ENCODE data around the gene CORO2A. TPM values are rescaled to one million over a fixed set of nuclear protein-coding genes. Genes with fewer than 3 reads are reported as not detected.

CORO2A gene
- total RNA-seq, 6 experiments from 2014 or later, result 0.84 to 2.4 (median 1.1) TPM

GRCh38 chr9:98161851-98162250 lies 30.6 kb downstream of the CORO2A start:
- TF ChIP-seq CTCF (IDR thresholded peaks at IDR 0.05), result no peak
- H3K4me3 Mint-ChIP-seq, result no peak overlapping the region
- no peaks in the 10 kb centered on the region for H3K9me3 Mint-ChIP-seq
- H3K4me1 Mint-ChIP-seq (ENCODE audit: low read depth), result peaks cover 5% of the 10 kb centered on the region; the same call in 1 of the 2 replicates
- peaks cover 16% of the 10 kb centered on the region for H3K27me3 Mint-ChIP-seq (ENCODE audit: insufficient read depth)
- H3K36me3 Mint-ChIP-seq (ENCODE audit: low read depth), result no peaks in the 10 kb centered on the region
- no peak overlapping the region for H3K27ac Mint-ChIP-seq
- no peak for DNase-seq

GRCh38 chr9:98159790-98160189 lies 32.6 kb downstream of the CORO2A start:
- no peaks in the 10 kb centered on the region for H3K9me3 Mint-ChIP-seq
- H3K27me3 Mint-ChIP-seq (ENCODE audit: insufficient read depth), result peaks cover 14% of the 10 kb centered on the region
- no peaks in the 10 kb centered on the region for H3K36me3 Mint-ChIP-seq (ENCODE audit: low read depth)
- no peak overlapping the region for H3K27ac Mint-ChIP-seq
- H3K4me1 Mint-ChIP-seq (ENCODE audit: low read depth), result peaks cover 5% of the 10 kb centered on the region; the same call in 1 of the 2 replicates
- TF ChIP-seq CTCF (IDR thresholded peaks at IDR 0.05), result no peak
- DNase-seq, result no peak
- H3K4me3 Mint-ChIP-seq, result no peak overlapping the region

- H3K4me3 Mint-ChIP-seq, result no peak overlapping the region
- peaks cover 14% of the 10 kb centered on the region for H3K27me3 Mint-ChIP-seq (ENCODE audit: insufficient read depth)
- no peak for TF ChIP-seq CTCF (IDR thresholded peaks at IDR 0.05)
- no peaks in the 10 kb centered on the region for H3K36me3 Mint-ChIP-seq (ENCODE audit: low read depth)
- no peaks in the 10 kb centered on the region for H3K9me3 Mint-ChIP-seq
- H3K27ac Mint-ChIP-seq, result no peak overlapping the region
- H3K4me1 Mint-ChIP-seq (ENCODE audit: low read depth), result peaks cover 5% of the 10 kb centered on the region; the same call in 1 of the 2 replicates
- no peak for DNase-seq
These were observed 33.1 kb downstream of the CORO2A start for GRCh38 chr9:98159301-98159700.

GRCh38 chr9:98158071-98158831 lies 34.2 kb downstream of the CORO2A start:
- Mint-ChIP-seq H3K4me1 (ENCODE audit: low read depth) (peaks cover 5% of the 10 kb centered on the region; the same call in 1 of the 2 replicates), H3K4me3 (no peak overlapping the region), H3K27me3 (ENCODE audit: insufficient read depth) (peaks cover 9% of the 10 kb centered on the region), H3K36me3 (ENCODE audit: low read depth) (no peaks in the 10 kb centered on the region), H3K27ac (no peak overlapping the region), H3K9me3 (no peaks in the 10 kb centered on the region)
- TF ChIP-seq CTCF (IDR thresholded peaks at IDR 0.05), result no peak
- DNase-seq, result no peak

GRCh38 chr9:98157372-98157771 lies 35.1 kb downstream of the CORO2A start:
- Mint-ChIP-seq H3K27me3 (ENCODE audit: insufficient read depth) (peaks cover 8% of the 10 kb centered on the region), H3K36me3 (ENCODE audit: low read depth) (no peaks in the 10 kb centered on the region), H3K9me3 (no peaks in the 10 kb centered on the region), H3K27ac (no peak overlapping the region), H3K4me3 (no peak overlapping the region), H3K4me1 (ENCODE audit: low read depth) (peaks cover 5% of the 10 kb centered on the region; the same call in 1 of the 2 replicates)
- no peak for DNase-seq
- no peak for TF ChIP-seq CTCF (IDR thresholded peaks at IDR 0.05)

All from HFFc6 (cell line).